NCI-H345 (cell line): ENCODE measurements around the gene IFNAR1.
"Not testable (repeated sequence)": the region's sequence is repeated elsewhere in the genome, so short reads cannot be mapped to it uniquely, and the experiment has no call there.

ENCODE experiments used
- DNase-seq: peaks from one replicate; lab custom pipeline; 2025; lab: John Stamatoyannopoulos, UW

Gene IFNAR1

DNA sequence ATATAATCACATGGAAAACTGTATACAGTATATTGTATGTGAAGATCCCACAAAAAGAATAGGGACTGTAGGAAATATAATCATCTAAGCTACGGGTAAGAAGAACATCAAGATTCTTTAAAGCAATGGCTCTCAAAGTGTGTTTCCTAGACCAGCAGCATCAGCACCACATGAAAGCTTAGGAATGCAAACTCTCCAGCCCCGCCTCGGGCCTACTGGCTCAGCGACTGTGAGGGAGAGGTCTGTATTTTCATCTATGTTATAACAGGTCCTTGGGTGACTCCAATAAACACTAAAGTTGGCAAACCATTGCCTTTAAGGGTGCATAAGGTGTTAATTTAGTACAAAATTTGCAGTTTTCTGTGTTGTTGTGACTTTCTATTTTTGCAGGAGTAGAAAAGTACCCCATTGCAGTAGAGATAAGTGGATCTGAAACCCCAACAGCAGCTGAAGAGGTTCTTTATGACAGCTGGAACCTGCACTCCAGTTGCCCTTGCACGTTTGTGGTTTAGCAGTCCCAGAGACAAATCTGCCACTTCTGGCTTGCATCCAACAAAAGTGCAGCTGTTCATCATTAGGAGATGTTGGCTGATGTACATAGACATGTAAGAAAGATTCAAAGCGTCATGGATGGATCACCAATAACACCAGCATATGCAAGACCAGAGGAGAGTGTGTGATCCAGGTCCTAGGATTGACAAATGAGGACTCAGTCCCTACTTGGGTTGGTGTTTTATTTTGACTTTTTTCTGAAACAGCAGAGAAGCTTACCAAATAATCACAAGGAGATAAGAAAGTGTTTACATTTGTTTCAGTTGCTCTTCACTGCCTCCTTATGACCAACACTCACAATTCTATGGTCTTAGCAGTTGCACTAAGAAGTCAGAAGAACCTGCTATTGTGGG, 15.9 kb upstream of the IFNAR1 start:
- peak; percentile 88 for DNase-seq

GRCh38 chr21:33309778-33310177, 15.0 kb upstream of the IFNAR1 start:
- no peak for DNase-seq

DNA sequence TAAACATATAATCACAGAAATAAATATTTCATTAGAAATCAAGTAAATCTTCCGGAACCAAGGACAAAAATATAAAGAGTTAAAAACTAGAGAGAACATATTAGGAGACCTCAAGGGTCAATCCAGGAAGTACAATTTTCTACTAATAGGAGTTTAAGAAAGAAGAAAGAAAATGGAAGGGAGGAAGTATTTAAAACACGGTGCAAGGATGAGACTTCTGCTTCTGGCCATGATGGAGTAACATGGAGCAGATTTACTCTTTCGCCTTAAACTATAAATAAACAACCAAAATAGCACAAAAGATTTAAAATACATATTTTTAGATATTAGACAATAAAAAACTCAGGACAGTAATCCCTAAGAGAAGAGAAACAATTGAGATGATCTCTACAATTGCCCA, 12.6 kb upstream of the IFNAR1 start:
- no peak for DNase-seq

- DNase-seq, result no peak
Measured at GRCh38 chr21:33313183-33313582, 11.6 kb upstream of the IFNAR1 start.

DNA sequence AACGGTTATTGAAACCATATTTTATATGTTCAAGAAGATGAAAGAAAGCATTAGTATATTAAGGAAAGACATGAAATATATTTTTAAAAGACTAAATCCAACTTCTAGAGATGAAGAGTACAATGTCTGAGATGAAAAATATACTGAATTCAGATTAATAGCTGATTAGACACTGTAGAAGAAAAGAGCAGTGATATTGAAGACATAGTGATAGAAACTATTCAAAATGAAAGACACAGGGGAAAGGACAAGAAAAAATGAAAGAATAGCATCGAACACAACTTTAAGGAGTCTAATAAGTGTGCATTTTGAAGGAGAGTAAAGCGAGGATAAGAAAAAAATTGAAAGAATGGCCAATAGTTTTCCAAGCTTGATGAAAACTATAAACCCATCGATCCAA, 11.2 kb upstream of the IFNAR1 start:
- no peak for DNase-seq

- DNase-seq, result no peak
Measured at GRCh38 chr21:33314111-33314510, 10.7 kb upstream of the IFNAR1 start.

DNA sequence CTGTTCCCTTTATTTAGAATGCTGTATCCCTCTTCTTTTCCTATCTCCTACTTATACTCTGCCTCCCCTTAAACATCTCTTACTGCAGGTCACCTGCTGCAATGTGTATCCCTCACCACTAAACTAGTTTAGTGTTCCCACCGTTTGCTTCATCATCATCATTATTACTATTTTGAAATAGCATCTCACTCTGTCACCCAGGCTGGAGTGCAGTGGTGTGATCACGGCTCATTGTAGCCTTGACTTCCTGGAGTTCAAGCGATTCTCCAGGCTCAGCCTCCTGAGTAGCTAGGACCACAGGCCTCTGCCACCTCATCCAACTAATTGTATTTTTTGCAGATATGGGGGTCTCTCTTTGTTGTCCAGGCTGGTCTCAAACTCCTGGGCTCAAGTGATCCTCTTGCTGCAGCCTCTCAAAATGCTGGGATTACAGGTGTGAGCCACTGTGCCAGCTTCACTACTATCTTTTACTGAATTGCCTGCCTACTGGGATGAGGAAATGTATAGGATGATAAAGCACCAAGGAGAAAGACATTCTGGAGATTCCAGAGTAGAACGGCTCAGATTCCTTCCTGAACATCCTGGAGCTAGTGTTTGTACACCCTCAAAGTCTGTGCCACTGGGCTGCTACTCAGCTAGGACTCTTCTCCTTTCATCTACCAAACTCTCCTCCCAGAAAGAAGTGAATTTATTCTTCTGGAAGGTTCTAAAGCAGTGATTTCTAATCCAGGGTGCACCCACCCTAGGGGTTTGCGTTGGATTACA, 8.6 kb upstream of the IFNAR1 start:
- DNase-seq, result no peak

- no peak for DNase-seq
Measured at GRCh38 chr21:33317145-33317544, 7.6 kb upstream of the IFNAR1 start.

GRCh38 chr21:33317786-33318486, 6.8 kb upstream of the IFNAR1 start:
- DNase-seq, result no peak

- DNase-seq, result not testable (repeated sequence)
Measured at GRCh38 chr21:33321005-33321404, 3.8 kb upstream of the IFNAR1 start.

- DNase-seq, result not testable (repeated sequence)
Measured at GRCh38 chr21:33323610-33324009, 1.2 kb upstream of the IFNAR1 start.

DNA sequence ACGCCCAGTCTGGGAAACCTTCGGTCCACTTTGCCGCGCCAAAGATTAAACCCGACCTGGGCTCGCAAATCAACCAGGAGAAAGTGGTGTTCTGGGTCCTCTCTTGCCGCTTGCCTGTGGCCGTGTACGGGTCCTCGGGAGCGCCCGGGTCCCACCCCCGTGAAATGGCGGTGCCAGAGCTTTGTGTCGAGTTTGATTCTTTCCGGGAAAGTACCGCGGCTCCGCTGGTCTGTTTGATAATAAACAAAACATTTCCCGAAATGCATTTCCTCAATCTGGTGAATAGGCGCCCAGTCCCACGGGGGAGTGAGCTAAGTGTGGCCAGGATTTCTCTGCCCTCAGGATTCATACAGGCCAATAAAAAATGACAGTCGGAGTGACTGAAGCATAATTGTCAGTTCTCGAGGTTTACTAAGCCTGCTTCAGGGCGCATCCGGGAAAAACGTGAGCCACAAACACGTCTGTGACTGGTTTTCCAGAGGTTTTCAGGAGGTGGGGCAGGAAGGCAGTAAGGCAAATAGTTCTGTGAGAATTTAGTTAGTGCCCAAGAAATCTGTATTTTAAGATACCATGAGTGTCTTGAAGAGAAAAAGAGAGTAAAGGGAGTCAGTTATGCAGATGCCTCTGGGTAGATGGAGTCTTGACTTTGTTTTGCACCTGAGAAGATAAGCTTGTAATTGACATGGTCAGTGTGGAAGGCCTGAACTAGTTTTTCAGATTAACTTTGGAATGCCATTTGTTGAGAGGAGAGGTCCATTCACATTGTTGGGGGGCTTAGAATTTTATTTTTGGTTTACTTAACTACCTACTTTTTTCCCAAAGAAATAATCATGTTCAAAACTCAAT, 675 bp downstream of the IFNAR1 start:
- peak; percentile 70 for DNase-seq

GRCh38 chr21:33327326-33327725, 2.6 kb downstream of the IFNAR1 start:
- no peak for DNase-seq

DNA sequence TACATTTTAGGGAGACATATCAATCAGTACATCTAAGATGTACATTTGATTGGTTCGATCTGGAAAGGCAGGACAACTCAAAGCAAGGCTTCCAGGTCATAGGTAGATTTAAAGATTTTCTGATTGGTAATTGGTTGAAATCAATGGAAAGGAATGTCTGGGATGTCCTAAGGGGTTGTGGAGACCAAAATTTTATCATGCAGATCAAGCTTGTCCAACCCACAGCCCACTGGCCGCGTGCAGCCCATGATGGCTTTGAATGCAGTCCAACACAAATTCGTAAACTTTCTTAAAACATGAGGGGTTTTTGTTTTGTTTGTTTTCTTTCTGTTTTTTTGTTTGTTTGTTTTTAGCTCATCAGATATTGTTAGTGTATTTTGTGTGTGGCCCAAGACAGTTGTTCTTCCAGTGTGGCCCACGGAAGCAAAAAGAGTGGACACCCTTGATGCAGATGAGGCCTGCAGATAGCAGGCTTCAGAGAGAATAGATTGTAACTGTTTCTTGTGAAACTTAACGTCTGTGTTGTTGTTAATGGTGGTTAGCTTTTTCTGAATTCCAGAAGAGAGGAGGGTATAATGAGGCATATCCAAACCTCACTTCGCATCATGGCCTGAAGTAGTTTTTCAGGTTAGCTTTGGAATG, 3.1 kb downstream of the IFNAR1 start:
- DNase-seq, result no peak

- DNase-seq, result no peak
Measured at GRCh38 chr21:33330726-33331125, 6.0 kb downstream of the IFNAR1 start.

- no peak for DNase-seq
Measured at GRCh38 chr21:33332143-33332542, 7.4 kb downstream of the IFNAR1 start.

DNA sequence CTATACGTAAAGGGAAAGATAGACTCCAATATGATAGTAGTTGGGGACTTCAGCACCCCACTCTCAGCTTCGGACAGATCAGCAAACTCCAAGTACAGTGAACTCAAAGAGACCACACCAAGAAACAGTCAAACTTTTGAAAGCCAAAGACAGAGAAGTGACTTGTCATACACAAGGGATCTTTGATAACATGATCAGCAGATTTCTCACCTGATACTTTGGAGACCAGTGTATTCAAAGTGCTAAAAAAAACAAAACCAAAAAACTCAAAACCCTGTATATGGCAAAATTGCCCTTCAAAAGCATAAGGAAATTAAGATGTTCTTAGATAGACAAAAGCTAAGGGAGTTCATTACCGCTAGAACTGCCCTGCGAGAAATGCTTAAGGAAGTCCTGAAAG, 9.4 kb downstream of the IFNAR1 start:
- no peak for DNase-seq

GRCh38 chr21:33334824-33335223, 10.1 kb downstream of the IFNAR1 start:
- DNase-seq, result no peak

DNA sequence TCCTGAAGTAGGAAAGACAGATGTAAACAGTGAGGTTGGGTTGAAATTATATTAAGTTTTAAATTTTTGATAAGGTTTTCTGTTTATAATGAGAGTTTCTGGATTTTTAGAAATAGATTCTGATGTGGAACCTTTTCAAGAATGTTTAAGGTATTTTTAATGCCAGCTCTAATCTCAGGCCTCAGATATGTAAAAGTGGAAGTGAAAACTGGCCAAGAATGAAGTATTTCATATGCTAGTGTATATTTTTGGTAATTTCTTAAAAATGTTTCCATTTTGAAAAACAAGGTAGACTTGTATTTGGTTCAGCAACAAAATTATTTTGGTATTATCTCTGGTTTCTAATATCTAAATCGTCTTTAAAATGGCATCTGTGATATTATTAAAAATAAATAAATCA, 14.4 kb downstream of the IFNAR1 start:
- DNase-seq, result no peak

DNA sequence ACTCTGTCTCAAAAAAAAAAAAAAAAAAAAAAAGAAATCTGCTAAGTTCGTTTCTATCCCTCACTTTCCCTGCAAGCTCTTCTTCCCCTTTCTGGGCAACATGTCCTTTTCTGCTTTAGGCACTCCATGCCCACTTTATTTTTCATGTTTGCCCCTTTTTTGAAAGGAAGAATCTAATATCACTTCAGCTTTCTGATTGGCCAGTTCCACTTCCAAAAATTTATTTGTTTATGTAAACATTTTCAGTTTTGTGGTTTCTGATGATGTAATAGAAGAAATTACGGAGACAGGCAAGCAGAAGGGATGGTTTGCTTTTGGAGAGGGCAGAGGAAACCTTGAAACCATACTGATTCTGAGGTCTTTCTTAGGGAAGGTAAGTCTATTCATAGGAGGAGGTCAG, 15.1 kb downstream of the IFNAR1 start:
- no peak for DNase-seq

- no peak for DNase-seq
Measured at GRCh38 chr21:33345751-33346238, 21.0 kb downstream of the IFNAR1 start.
